ENCODE data around the gene TGM6. TPM values are rescaled to one million over a fixed set of nuclear protein-coding genes. Genes with fewer than 3 reads are reported as not detected.

The TGM6 gene
- total RNA-seq, 2 donors from 2014 or later: not detected

- H3K36me3 ChIP-seq: no peaks in the 10 kb centered on the region
- H3K27me3 ChIP-seq (replicated peaks; ENCODE audit: insufficient read depth): no peaks in the 10 kb centered on the region
- H3K4me3 ChIP-seq: no peak overlapping the region
- H3K4me1 ChIP-seq (ENCODE audit: control insufficient read depth in 1 of 2, low read depth in 2 of 2): no peaks in the 10 kb centered on the region
- no peak overlapping the region for H3K27ac ChIP-seq
- no peak for DNase-seq (ENCODE audit: low spot score)
- ATAC-seq (ENCODE audit: insufficient number of reproducible peaks, low FRiP score, low read depth): no peak
- TF ChIP-seq CTCF (IDR thresholded peaks at IDR 0.05): no peak
- H3K9me3 ChIP-seq: no peaks in the 10 kb centered on the region
Observed at GRCh38 chr20:2420510-2420909, 39.8 kb downstream of the TGM6 start.

GRCh38 chr20:2421247-2421646 is 40.5 kb downstream of the TGM6 start:
- ATAC-seq (ENCODE audit: insufficient number of reproducible peaks, low FRiP score, low read depth) (no peak), DNase-seq (ENCODE audit: low spot score) (no peak)
- no peaks in the 10 kb centered on the region for H3K27me3 ChIP-seq (replicated peaks; ENCODE audit: insufficient read depth)
- no peak overlapping the region for H3K4me3 ChIP-seq
- TF ChIP-seq CTCF (IDR thresholded peaks at IDR 0.05): no peak
- H3K27ac ChIP-seq: no peak overlapping the region
- H3K36me3 ChIP-seq: no peaks in the 10 kb centered on the region
- H3K4me1 ChIP-seq (ENCODE audit: control insufficient read depth in 1 of 2, low read depth in 2 of 2): no peaks in the 10 kb centered on the region
- no peaks in the 10 kb centered on the region for H3K9me3 ChIP-seq

GRCh38 chr20:2429051-2429450 is 48.4 kb downstream of the TGM6 start:
- Histone ChIP-seq H3K27ac (no peak overlapping the region), H3K9me3 (no peaks in the 10 kb centered on the region), H3K4me1 (ENCODE audit: control insufficient read depth in 1 of 2, low read depth in 2 of 2) (no peaks in the 10 kb centered on the region), H3K27me3 (replicated peaks; ENCODE audit: insufficient read depth) (no peaks in the 10 kb centered on the region), H3K36me3 (no peaks in the 10 kb centered on the region), H3K4me3 (no peak overlapping the region)
- no peak for TF ChIP-seq CTCF (IDR thresholded peaks at IDR 0.05)
- no peak for ATAC-seq (ENCODE audit: insufficient number of reproducible peaks, low FRiP score, low read depth)
- DNase-seq (ENCODE audit: low spot score): no peak

- no peak overlapping the region for H3K4me3 ChIP-seq
- H3K27me3 ChIP-seq (replicated peaks; ENCODE audit: insufficient read depth): no peaks in the 10 kb centered on the region
- DNase-seq (ENCODE audit: low spot score) (no peak), ATAC-seq (ENCODE audit: insufficient number of reproducible peaks, low FRiP score, low read depth) (no peak)
- H3K27ac ChIP-seq: no peak overlapping the region
- H3K9me3 ChIP-seq: no peaks in the 10 kb centered on the region
- no peaks in the 10 kb centered on the region for H3K36me3 ChIP-seq
- H3K4me1 ChIP-seq (ENCODE audit: control insufficient read depth in 1 of 2, low read depth in 2 of 2): no peaks in the 10 kb centered on the region
- no peak for TF ChIP-seq CTCF (IDR thresholded peaks at IDR 0.05)
Observed at GRCh38 chr20:2430538-2430937, 49.8 kb downstream of the TGM6 start.

- Histone ChIP-seq H3K9me3 (no peaks in the 10 kb centered on the region), H3K27me3 (replicated peaks; ENCODE audit: insufficient read depth) (no peaks in the 10 kb centered on the region), H3K36me3 (no peaks in the 10 kb centered on the region), H3K4me3 (no peak overlapping the region), H3K27ac (no peak overlapping the region), H3K4me1 (ENCODE audit: control insufficient read depth in 1 of 2, low read depth in 2 of 2) (no peaks in the 10 kb centered on the region)
- no peak for TF ChIP-seq CTCF (IDR thresholded peaks at IDR 0.05)
- ATAC-seq (ENCODE audit: insufficient number of reproducible peaks, low FRiP score, low read depth): no peak
- DNase-seq (ENCODE audit: low spot score): no peak
Observed at GRCh38 chr20:2431185-2431584, 50.5 kb downstream of the TGM6 start.
